Measurements from ENCODE around the gene SLC22A12. TPM values are rescaled to one million over a fixed set of nuclear protein-coding genes. Genes with fewer than 3 reads are reported as not detected.

SLC22A12 gene
- total RNA-seq, 1 experiment from 2014 or later, result not detected

- DNase-seq (ENCODE audit: extremely low read depth, low read depth), result no peak
Measured at GRCh38 chr11:64642871-64643255, 51.8 kb downstream of the SLC22A12 start.

DNA sequence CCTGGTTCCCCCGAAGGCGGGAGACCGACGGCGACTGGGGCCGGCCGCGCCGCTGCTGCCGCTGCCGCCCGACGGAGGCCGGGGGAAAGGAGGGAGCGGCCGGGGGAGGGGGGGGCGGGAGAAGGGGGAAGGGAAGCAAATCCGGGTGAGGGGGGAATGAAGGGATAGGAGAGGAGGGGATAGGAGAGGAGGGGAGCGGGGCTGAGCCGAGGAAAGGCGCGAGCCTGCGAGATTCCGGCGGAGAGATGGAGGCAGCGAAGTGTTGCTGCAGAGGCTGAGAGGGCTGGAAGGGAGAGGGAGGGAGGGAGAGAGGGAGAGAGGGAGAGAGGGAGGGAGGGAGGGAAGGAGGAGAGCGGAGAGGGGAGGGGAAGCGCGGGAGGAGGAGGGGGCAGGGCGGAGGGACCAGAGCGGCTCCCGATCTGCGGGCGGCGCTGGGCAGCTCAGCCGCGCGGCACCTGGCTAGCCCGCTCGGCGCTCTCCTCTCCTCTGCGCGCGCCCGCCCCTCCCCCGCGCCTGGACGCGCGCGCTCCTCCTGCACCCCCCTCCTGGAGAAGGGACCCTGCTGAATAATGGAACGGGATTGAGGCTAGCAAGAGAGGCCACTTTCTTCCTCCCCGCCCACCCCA, 52.3 kb downstream of the SLC22A12 start:
- no peak for DNase-seq (ENCODE audit: extremely low read depth, low read depth)

- no peak for DNase-seq (ENCODE audit: extremely low read depth, low read depth)
Measured at GRCh38 chr11:64643920-64644646, 53.1 kb downstream of the SLC22A12 start.

- DNase-seq (ENCODE audit: extremely low read depth, low read depth), result no peak
Measured at GRCh38 chr11:64644647-64645275, 53.7 kb downstream of the SLC22A12 start.

GRCh38 chr11:64647019-64647779, 56.2 kb downstream of the SLC22A12 start:
- no peak for DNase-seq (ENCODE audit: extremely low read depth, low read depth)

GRCh38 chr11:64648551-64648950, 57.5 kb downstream of the SLC22A12 start:
- no peak for DNase-seq (ENCODE audit: extremely low read depth, low read depth)

DNA sequence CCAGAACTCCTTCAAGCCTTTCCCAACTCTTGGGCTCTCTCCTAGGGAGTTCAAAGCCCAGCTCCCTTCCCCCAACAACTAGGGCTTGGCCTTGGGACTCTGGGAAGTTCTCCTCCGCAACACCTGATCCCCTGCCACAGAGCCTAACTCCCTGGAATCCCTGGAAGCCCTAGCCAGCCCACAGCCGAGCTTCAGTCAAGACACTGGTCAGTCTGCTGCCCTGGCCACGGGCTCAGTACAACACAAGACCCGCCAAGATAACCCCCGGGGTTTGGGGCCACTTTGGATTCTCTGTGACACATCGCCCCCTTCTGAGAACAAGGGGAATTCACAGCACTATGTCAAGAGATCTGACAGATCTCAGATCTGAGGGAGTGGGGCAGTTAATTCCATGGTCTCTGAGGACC, 58.3 kb downstream of the SLC22A12 start:
- DNase-seq (ENCODE audit: extremely low read depth, low read depth), result no peak

GRCh38 chr11:64650923-64651523, 60.0 kb downstream of the SLC22A12 start:
- no peak for DNase-seq (ENCODE audit: extremely low read depth, low read depth)

Other genes starting within 250 kb of the SLC22A12 start
- gene RPS6KA4, start 232.1 kb upstream of the SLC22A12 start, total RNA-seq (2014; rRNA removed; shearing (Covaris generic)), result 15.1 and 16.8 TPM in 2 replicates
- gene SLC22A11, start 35.3 kb upstream of the SLC22A12 start, total RNA-seq (2014; rRNA removed; shearing (Covaris generic)), result 0.02 TPM in 1 of 2 replicates, not detected in the other
- gene NRXN2, start 132.0 kb downstream of the SLC22A12 start, total RNA-seq (2014; rRNA removed; shearing (Covaris generic)), result 0.05 TPM in 1 of 2 replicates, not detected in the other
- gene RASGRP2, start 152.9 kb downstream of the SLC22A12 start, total RNA-seq (2014; rRNA removed; shearing (Covaris generic)), result not detected in 2 replicates
- 0.54 TPM in 1 of 2 replicates, not detected in the other for gene PYGM, start 168.8 kb downstream of the SLC22A12 start, total RNA-seq (2014; rRNA removed; shearing (Covaris generic))
- gene SF1, start 187.3 kb downstream of the SLC22A12 start, total RNA-seq (2014; rRNA removed; shearing (Covaris generic)), result 72.2 and 90.0 TPM in 2 replicates
- 7.3 and 12.1 TPM in 2 replicates for gene MAP4K2, start 212.0 kb downstream of the SLC22A12 start, total RNA-seq (2014; rRNA removed; shearing (Covaris generic))
- gene MEN1, start 219.3 kb downstream of the SLC22A12 start, total RNA-seq (2014; rRNA removed; shearing (Covaris generic)), result 11.8 and 14.0 TPM in 2 replicates